Caco-2 (cell line): ENCODE measurements around the gene MYH7B. TPM values are rescaled to one million over a fixed set of nuclear protein-coding genes. Genes with fewer than 3 reads are reported as not detected.

ENCODE experiments used
- BruUV-seq: library from RNA; stranded (reverse); fragments of 400-500 nt; replicated peaks from 2 replicates; lab custom pipeline; 2021; lab: Mats Ljungman, UMichigan
- CTCF ChIA-PET: fragments of 300-600 bp; sonication (Branson Sonifier 250); formaldehyde crosslinking; loops from one replicate; lab custom pipeline; 2022; ENCODE audit warnings: antibody characterized with exemption; lab: Charles Lee
- POLR2A ChIA-PET: fragments of 300-600 bp; sonication (Branson Sonifier 250); formaldehyde crosslinking; loops from one replicate; lab custom pipeline; 2022; ENCODE audit warnings: antibody characterized with exemption; lab: Charles Lee
- DNase-seq, 2 experiments: peaks; one replicate each; pipeline versions ENCODE4 v3.0.0 to v3.0.0-alpha.2; 2020 to 2022
- H3K27me3 ChIP-seq: replicated peaks from 2 replicates; pipeline ENCODE4 v1.6.0; 2011; ENCODE audit warnings: low read length; ENCODE audit not compliant: control insufficient read depth, insufficient read depth
- H3K36me3 ChIP-seq: 2 replicates; pipeline ENCODE4 v1.5.1; 2011; ENCODE audit warnings: low read length; ENCODE audit not compliant: control insufficient read depth, insufficient read depth
- H3K4me1 ChIP-seq: fragments of 250-450 bp; sonication (Bioruptor Pico); 2 replicates; pipeline ENCODE4 v1.5.1; 2020; ENCODE audit warnings: mild to moderate bottlenecking
- H3K4me3 ChIP-seq: 2 replicates; pipeline ENCODE4 v1.5.1; 2011; ENCODE audit warnings: low read depth, mild to moderate bottlenecking, control low read depth, low read length
- H3K9me3 ChIP-seq: fragments of 250-450 bp; sonication (Bioruptor Pico); 2 replicates; pipeline ENCODE4 v1.5.1; 2020; ENCODE audit warnings: mild to moderate bottlenecking, moderate library complexity
- H3K27ac Mint-ChIP-seq: one replicate; pipeline ENCODE4 v1.8.0; 2022; ENCODE audit warnings: mixed read lengths; ENCODE audit not compliant: unreplicated experiment
- H3K27me3 Mint-ChIP-seq: one replicate; pipeline ENCODE4 v1.8.0; 2022; ENCODE audit warnings: mixed read lengths; ENCODE audit not compliant: insufficient read depth, unreplicated experiment
- H3K36me3 Mint-ChIP-seq: one replicate; pipeline ENCODE4 v1.8.0; 2022; ENCODE audit warnings: mild to moderate bottlenecking, mixed read lengths; ENCODE audit not compliant: insufficient read depth, unreplicated experiment
- H3K4me1 Mint-ChIP-seq: one replicate; pipeline ENCODE4 v1.8.0; 2022; ENCODE audit warnings: low read depth, mixed read lengths; ENCODE audit not compliant: unreplicated experiment
- H3K4me3 Mint-ChIP-seq: one replicate; pipeline ENCODE4 v1.8.0; 2022; ENCODE audit warnings: mild to moderate bottlenecking, moderate library complexity, mixed read lengths; ENCODE audit not compliant: unreplicated experiment
- H3K9me3 Mint-ChIP-seq: one replicate; pipeline ENCODE4 v1.8.0; 2022; ENCODE audit warnings: mixed read lengths; ENCODE audit not compliant: unreplicated experiment
- intact Hi-C: fragments of 100-400 bp; cut with micrococcal nuclease; formaldehyde crosslinking; loops from one replicate; pipeline ENCODE4 v1.10.0; 2022; ENCODE audit not compliant: unreplicated experiment
- total RNA-seq: library from RNA; stranded (reverse); gene quantifications from 2 replicates; pipeline ENCODE4 v1.2.3, GENCODE V29; 2022
- TF ChIP-seq, protein P1 (sequence below), 2 experiments: fragments of 200-600 bp in 1 of 2; IDR thresholded peaks; 1 replicate in 1 of 2; 2 replicates in 1 of 2; pipeline versions ENCODE4 v1.5.1 to v1.8.0; 2011 to 2022; ENCODE audit warnings: antibody characterized with exemption in 1 of 2, control low read depth in 1 of 2, inconsistent platforms in 1 of 2, low read depth in 1 of 2, low read length in 1 of 2, mild to moderate bottlenecking in 1 of 2, moderate library complexity in 1 of 2; ENCODE audit not compliant: insufficient read depth in 1 of 2, severe bottlenecking in 1 of 2, unreplicated experiment in 1 of 2

MYH7B gene
- total RNA-seq, 1 experiment from 2014 or later = 2.5 TPM

DNA sequence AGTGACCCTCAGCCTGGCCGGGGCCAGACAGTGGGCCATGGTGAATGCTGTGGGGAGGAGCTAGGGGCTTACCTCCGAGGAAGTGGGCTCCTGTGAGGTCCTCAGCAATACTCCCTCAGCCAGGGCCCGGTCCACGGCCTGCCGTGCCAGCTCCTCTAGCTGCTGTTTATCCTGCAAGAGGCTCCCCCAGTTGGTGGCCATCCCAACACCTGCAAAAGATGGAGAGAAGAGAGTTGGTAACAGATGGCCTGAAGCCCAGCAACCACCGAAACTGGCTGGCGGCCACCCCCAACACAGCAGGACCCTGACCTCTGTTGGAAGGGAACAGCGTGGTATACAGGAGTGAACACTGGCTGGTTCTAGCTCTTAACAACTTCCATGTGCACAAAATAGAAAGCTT lies 4.0 kb upstream of the MYH7B start:
- no peak overlapping the region for H3K27ac Mint-ChIP-seq
- BruUV-seq = no TSS peak
- ChIA-PET POLR2A (interaction anchor here (0.6 kb wide), 2 partner anchors 75 to 219 kb away, joined by 3 to 13 read pairs; partner anchors contain the start of gene ACSS2), CTCF (interaction anchor here (1.2 to 1.7 kb wide), 2 partner anchors 76 to 78 kb away, joined by 4 to 6 read pairs; no protein-coding TSS in a partner anchor)
- Histone ChIP-seq H3K9me3 (no peaks in the 10 kb centered on the region), H3K36me3 (no peaks in the 10 kb centered on the region), H3K4me1 (peaks cover 5% of the 10 kb centered on the region), H3K27me3 (no peaks in the 10 kb centered on the region), H3K4me3 (no peak overlapping the region)
- no peaks in the 10 kb centered on the region for H3K27me3 Mint-ChIP-seq
- H3K36me3 Mint-ChIP-seq = peaks cover 29% of the 10 kb centered on the region
- no peaks in the 10 kb centered on the region for H3K9me3 Mint-ChIP-seq
- H3K4me3 Mint-ChIP-seq = no peak overlapping the region
- H3K4me1 Mint-ChIP-seq = peaks cover 19% of the 10 kb centered on the region
- DNase-seq = no peak
- TF ChIP-seq, protein P1, sequence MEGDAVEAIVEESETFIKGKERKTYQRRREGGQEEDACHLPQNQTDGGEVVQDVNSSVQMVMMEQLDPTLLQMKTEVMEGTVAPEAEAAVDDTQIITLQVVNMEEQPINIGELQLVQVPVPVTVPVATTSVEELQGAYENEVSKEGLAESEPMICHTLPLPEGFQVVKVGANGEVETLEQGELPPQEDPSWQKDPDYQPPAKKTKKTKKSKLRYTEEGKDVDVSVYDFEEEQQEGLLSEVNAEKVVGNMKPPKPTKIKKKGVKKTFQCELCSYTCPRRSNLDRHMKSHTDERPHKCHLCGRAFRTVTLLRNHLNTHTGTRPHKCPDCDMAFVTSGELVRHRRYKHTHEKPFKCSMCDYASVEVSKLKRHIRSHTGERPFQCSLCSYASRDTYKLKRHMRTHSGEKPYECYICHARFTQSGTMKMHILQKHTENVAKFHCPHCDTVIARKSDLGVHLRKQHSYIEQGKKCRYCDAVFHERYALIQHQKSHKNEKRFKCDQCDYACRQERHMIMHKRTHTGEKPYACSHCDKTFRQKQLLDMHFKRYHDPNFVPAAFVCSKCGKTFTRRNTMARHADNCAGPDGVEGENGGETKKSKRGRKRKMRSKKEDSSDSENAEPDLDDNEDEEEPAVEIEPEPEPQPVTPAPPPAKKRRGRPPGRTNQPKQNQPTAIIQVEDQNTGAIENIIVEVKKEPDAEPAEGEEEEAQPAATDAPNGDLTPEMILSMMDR (IDR thresholded peaks at IDR 0.05; ENCODE audit: insufficient read depth in 1 of 2, low read depth in 1 of 2, low read length in 1 of 2, severe bottlenecking in 1 of 2, unreplicated experiment in 1 of 2) = no peak
- intact Hi-C loops = loop anchor here (10.0 kb wide), 1 partner anchor 253 kb away; no protein-coding TSS in a partner anchor

DNA sequence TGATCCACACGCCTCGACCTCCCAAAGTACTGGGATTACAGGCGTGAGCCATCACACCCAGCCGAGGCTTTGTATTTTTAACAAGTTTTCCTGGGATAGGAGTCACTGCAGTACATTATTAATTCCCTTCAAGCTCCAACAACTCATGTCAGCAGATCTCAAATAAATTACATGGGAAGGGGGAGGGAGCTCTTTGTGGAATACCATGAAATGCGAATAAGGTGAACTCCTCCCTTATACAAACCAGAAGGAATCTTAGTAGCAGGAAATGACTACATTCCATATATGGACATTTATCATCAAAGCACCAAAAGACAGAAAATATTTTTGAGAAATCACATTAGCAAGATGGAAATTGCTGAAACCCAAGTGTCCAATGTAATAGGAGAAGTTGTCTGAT lies 3.0 kb upstream of the MYH7B start:
- TF ChIP-seq, protein P1 (IDR thresholded peaks at IDR 0.05; ENCODE audit: insufficient read depth in 1 of 2, low read depth in 1 of 2, low read length in 1 of 2, severe bottlenecking in 1 of 2, unreplicated experiment in 1 of 2) = no peak
- intact Hi-C loops = loop anchor here (10.0 kb wide), 1 partner anchor 252 kb away; no protein-coding TSS in a partner anchor
- Histone ChIP-seq H3K4me1 (peaks cover 5% of the 10 kb centered on the region), H3K36me3 (no peaks in the 10 kb centered on the region), H3K9me3 (no peaks in the 10 kb centered on the region), H3K4me3 (no peak overlapping the region), H3K27me3 (no peaks in the 10 kb centered on the region)
- peaks cover 25% of the 10 kb centered on the region for H3K4me1 Mint-ChIP-seq
- ChIA-PET POLR2A (no interaction called here), CTCF (interaction anchor here (0.6 kb wide), 1 partner anchor 144 kb away, joined by 3 read pairs; no protein-coding TSS in a partner anchor)
- no peak for DNase-seq
- H3K27ac Mint-ChIP-seq = no peak overlapping the region
- H3K36me3 Mint-ChIP-seq = peaks cover 29% of the 10 kb centered on the region
- H3K27me3 Mint-ChIP-seq = no peaks in the 10 kb centered on the region
- no peaks in the 10 kb centered on the region for H3K9me3 Mint-ChIP-seq
- H3K4me3 Mint-ChIP-seq = no peak overlapping the region
- BruUV-seq = no TSS peak

DNA sequence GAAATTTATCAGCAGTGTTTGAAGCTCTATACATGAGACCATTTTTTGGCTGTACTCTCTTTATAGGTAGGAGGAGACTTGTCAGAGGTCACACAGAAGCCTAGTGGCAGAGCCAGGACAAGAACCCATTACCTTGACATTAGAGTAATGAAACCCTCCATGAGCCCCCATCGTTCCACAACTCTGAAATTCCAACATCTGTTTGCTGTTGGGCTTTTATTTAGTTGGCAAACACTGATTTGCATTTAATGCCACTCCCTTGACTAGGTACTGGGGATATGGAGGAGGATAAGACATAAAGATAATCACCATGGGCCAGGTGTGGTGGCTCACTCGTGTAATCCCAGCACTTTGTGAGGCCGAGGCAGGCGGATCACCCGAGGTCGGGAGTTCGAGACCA lies 1.7 kb upstream of the MYH7B start:
- Histone ChIP-seq H3K27me3 (no peaks in the 10 kb centered on the region), H3K9me3 (no peaks in the 10 kb centered on the region), H3K36me3 (no peaks in the 10 kb centered on the region), H3K4me3 (no peak overlapping the region), H3K4me1 (peaks cover 5% of the 10 kb centered on the region)
- ChIA-PET POLR2A (interaction anchor here (0.7 to 2.8 kb wide), 2 partner anchors 79 to 262 kb away, joined by 5 to 86 read pairs; partner anchors contain the start of gene ACSS2), CTCF (interaction anchor here (1.0 to 4.2 kb wide), 2 partner anchors 80 to 129 kb away, joined by 3 to 331 read pairs; partner anchors contain the start of genes ACSS2, GGT7 and NCOA6)
- intact Hi-C loops = loop anchor here (10.0 kb wide), 1 partner anchor 251 kb away; no protein-coding TSS in a partner anchor
- H3K9me3 Mint-ChIP-seq = no peaks in the 10 kb centered on the region
- no peak overlapping the region for H3K4me3 Mint-ChIP-seq
- DNase-seq = no peak
- no peaks in the 10 kb centered on the region for H3K27me3 Mint-ChIP-seq
- peaks cover 28% of the 10 kb centered on the region for H3K36me3 Mint-ChIP-seq
- TF ChIP-seq, protein P1 (IDR thresholded peaks at IDR 0.05; ENCODE audit: insufficient read depth in 1 of 2, low read depth in 1 of 2, low read length in 1 of 2, severe bottlenecking in 1 of 2, unreplicated experiment in 1 of 2) = no peak
- peaks cover 25% of the 10 kb centered on the region for H3K4me1 Mint-ChIP-seq
- no peak overlapping the region for H3K27ac Mint-ChIP-seq
- BruUV-seq = no TSS peak
